Neural crest cell (in vitro differentiated cells): ENCODE measurements around the gene TTLL6. TPM values are rescaled to one million over a fixed set of nuclear protein-coding genes. Genes with fewer than 3 reads are reported as not detected.
"Not testable (repeated sequence)": the region's sequence is repeated elsewhere in the genome, so short reads cannot be mapped to it uniquely, and the experiment has no call there.

ENCODE experiments used
- DNase-seq: peaks from one replicate; pipeline ENCODE4 v3.0.0; 2021; ENCODE audit warnings: low read depth, mixed read lengths, low spot score
- H3K27ac Mint-ChIP-seq: one replicate; pipeline ENCODE4 v1.8.0; 2021; ENCODE audit warnings: mild to moderate bottlenecking, mixed read lengths; ENCODE audit not compliant: unreplicated experiment
- H3K27me3 Mint-ChIP-seq: 2 replicates; pipeline ENCODE4 v1.8.0; 2021; ENCODE audit warnings: low read depth, mild to moderate bottlenecking, mixed read lengths
- H3K36me3 Mint-ChIP-seq: 2 replicates; pipeline ENCODE4 v1.8.0; 2021; ENCODE audit warnings: low read depth, mild to moderate bottlenecking, mixed read lengths
- H3K4me1 Mint-ChIP-seq: 2 replicates; pipeline ENCODE4 v1.8.0; 2021; ENCODE audit warnings: mixed read lengths
- H3K4me3 Mint-ChIP-seq: one replicate; pipeline ENCODE4 v1.8.0; 2021; ENCODE audit warnings: mild to moderate bottlenecking, mixed read lengths
- H3K9me3 Mint-ChIP-seq: 2 replicates; pipeline ENCODE4 v1.8.0; 2021; ENCODE audit warnings: mixed read lengths
- total RNA-seq: library from RNA; stranded (reverse); gene quantifications from 2 replicates; pipeline ENCODE4 v1.2.1, GENCODE V29; 2021
- TF ChIP-seq, protein P1 (sequence below): fragments of 200-600 bp; sonication (generic); conservative IDR thresholded peaks from 2 replicates; pipeline ENCODE4 v1.5.0; 2021; ENCODE audit warnings: antibody characterized with exemption, mild to moderate bottlenecking

The TTLL6 gene
- total RNA-seq, 1 donor from 2014 or later, result 0.65 TPM

DNA sequence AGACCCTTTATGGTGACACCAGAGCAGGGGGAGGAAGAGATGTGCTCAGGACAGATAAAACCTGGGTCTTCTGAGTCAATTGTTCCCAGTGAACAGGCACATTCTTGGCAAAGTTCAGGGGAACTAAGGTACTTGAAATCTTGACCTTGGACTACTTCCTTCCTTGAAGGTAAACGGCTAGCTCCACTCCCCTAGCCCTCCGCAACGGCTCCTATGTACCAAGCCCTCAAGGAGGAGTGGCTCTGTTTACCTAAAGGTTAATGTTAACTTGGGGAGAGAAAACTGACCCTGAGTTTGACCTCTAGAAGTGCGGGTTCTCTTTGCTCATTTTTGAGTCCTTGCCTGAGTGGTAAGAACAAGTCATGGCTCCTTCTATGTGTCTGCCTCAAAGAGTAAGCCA is 7.8 kb downstream of the TTLL6 start:
- Mint-ChIP-seq H3K36me3 (no peaks in the 10 kb centered on the region), H3K27me3 (peaks cover 73% of the 10 kb centered on the region), H3K4me1 (no peaks in the 10 kb centered on the region), H3K9me3 (no peaks in the 10 kb centered on the region), H3K4me3 (no peak overlapping the region), H3K27ac (no peak overlapping the region)
- no peak for DNase-seq
- TF ChIP-seq, protein P1, sequence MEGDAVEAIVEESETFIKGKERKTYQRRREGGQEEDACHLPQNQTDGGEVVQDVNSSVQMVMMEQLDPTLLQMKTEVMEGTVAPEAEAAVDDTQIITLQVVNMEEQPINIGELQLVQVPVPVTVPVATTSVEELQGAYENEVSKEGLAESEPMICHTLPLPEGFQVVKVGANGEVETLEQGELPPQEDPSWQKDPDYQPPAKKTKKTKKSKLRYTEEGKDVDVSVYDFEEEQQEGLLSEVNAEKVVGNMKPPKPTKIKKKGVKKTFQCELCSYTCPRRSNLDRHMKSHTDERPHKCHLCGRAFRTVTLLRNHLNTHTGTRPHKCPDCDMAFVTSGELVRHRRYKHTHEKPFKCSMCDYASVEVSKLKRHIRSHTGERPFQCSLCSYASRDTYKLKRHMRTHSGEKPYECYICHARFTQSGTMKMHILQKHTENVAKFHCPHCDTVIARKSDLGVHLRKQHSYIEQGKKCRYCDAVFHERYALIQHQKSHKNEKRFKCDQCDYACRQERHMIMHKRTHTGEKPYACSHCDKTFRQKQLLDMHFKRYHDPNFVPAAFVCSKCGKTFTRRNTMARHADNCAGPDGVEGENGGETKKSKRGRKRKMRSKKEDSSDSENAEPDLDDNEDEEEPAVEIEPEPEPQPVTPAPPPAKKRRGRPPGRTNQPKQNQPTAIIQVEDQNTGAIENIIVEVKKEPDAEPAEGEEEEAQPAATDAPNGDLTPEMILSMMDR, result no peak

DNA sequence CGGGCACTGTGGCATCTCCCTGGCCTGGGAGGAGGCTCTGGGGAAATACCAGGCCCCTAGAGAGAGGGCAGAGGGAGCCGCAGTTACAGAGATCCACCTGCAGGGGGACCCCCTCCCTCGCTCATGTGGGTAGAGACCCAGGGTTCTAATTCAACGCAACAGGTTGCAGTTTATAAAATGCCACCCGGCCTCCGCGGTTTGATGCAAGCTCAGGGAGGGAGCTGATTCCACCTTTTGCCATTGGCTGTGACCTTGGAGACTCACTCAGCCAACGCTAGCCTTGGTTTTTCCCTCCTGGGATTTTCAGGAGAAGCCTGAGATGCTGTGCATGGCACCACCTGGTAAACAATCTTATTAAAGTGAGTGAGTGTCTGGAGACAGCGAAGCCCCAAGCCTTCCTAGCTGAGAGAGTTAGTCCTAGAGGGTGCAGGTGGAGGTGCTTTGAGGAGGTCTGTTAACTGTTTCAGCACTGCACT is 12.1 kb downstream of the TTLL6 start:
- DNase-seq, result peak; percentile 83
- no peak overlapping the region for H3K27ac Mint-ChIP-seq
- H3K4me3 Mint-ChIP-seq, result no peak overlapping the region
- TF ChIP-seq, protein P1, result peak; percentile 90
- H3K9me3 Mint-ChIP-seq, result no peaks in the 10 kb centered on the region
- no peaks in the 10 kb centered on the region for H3K36me3 Mint-ChIP-seq
- H3K27me3 Mint-ChIP-seq, result peaks cover 63% of the 10 kb centered on the region
- H3K4me1 Mint-ChIP-seq, result no peaks in the 10 kb centered on the region

DNA sequence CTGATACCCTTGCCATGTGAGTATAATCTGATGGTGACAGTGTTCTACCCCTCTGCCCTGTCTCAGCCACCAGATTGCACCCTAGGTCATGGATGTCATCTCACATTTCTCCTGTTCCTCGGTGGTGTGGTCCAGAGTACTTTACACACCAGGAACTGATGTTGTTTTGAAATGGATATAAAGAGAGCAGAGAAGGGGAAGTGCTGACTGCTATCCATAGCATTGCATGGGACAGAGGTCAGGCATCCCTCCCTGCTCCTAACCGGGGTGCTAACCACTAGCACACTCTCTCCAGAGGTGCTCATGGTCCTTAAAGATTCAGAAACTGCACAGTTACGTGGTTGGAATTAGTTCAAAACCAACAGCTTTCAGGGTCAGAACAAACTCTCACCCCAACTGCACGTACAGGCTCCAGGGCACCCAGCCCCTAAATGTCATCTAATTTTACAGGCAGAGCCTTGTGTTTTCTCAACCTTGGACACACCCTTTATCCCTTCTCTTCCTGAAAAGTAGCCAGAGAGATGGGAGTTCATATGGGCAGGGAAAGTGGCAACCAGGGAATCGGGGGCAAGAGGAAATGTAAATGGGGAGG is 16.3 kb downstream of the TTLL6 start:
- no peak overlapping the region for H3K4me3 Mint-ChIP-seq
- DNase-seq, result no peak
- peaks cover 48% of the 10 kb centered on the region for H3K27me3 Mint-ChIP-seq
- H3K4me1 Mint-ChIP-seq, result peaks cover 2% of the 10 kb centered on the region
- no peak overlapping the region for H3K27ac Mint-ChIP-seq
- no peaks in the 10 kb centered on the region for H3K36me3 Mint-ChIP-seq
- TF ChIP-seq, protein P1, result no peak
- H3K9me3 Mint-ChIP-seq, result no peaks in the 10 kb centered on the region

DNA sequence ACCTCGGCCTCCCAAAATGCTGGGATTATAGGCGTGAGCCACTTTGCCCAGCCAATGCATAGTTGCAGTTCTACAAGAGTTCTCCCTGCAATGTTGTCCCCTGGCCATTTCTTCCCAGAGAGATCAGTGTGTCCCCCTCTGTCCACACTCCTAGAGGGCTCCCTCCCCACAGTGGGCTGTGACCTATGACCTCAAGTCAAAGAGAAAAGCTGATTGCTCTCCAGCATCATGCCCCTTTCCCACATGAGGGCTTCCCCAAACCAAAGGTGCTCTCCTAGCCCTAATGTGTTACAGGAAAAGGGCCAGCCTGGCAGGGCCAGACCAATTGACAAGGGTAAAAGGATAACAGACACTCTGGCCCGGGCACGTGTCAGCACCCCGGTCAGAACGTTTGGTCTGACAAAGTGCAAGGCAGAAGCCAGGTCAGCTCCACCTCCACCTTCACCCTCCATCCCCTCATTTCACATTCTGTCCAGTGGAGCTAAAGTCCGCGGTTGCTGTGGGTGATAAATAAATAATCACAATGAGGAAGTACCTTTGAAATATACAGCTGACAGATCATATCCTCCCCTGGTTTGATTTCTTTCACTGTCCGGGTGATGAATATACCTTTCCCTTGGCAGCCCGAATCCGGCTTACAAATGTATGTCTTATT is 17.8 kb downstream of the TTLL6 start:
- TF ChIP-seq, protein P1, result no peak
- Mint-ChIP-seq H3K9me3 (no peaks in the 10 kb centered on the region), H3K27ac (no peak overlapping the region), H3K36me3 (no peaks in the 10 kb centered on the region), H3K27me3 (peaks cover 39% of the 10 kb centered on the region), H3K4me3 (no peak overlapping the region), H3K4me1 (peaks cover 8% of the 10 kb centered on the region)
- no peak for DNase-seq

DNA sequence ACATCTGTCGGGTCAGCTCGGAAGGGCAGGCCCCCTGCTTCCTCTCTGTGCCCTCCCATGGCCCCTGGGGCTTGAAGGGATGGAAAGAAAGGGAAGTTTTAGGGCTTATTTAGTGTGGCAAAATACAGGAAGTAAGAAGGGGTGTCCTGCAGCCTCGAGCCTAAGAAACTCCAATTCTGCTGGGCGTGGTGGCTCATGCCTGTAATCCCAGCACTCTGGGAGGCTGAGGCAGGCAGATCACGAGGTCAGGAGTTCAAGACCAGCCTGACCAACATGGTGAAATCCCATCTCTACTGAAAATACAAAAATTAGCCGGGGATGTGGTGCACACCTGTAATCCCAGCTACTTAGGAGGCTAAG is 20.9 kb downstream of the TTLL6 start:
- not testable (repeated sequence) for H3K4me3 Mint-ChIP-seq, H3K9me3 Mint-ChIP-seq
- H3K27me3 Mint-ChIP-seq, result peaks cover 31% of the 10 kb centered on the region

DNA sequence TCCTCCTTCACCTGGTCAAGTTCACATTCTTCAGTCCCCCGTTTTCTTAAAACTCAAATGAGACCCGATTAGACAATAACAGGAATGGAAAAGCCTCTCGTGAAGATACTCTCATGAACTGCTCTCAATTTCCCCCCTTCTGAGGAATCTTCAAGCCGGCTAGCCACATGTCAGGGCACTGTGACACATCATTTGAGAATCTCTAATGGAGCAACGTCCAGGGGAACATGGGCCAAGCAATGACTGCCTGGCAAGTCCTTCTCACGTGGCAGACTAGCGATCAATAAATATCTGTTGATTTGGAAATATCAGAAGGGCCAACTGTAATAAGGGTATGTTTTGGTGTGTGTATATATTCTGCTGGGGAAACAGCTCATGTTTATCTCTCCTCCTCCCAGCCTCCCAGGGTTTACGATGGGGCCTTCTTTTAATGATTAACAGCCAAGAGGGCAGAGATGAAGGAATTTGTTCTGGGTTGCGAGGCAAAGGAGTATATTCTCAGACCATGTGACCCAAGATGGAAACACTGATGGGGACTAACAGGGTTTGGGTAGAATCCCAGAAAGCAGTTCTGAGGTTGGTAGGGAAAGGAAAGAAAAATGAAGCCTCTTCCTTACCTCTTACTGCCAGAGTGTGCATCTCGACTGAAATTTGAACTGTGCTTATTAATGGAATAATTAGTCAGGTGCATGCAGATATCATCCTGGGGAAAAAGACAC is 21.4 kb downstream of the TTLL6 start:
- H3K27ac Mint-ChIP-seq, result no peak overlapping the region
- H3K4me1 Mint-ChIP-seq, result peaks cover 25% of the 10 kb centered on the region
- no peak for DNase-seq
- H3K9me3 Mint-ChIP-seq, result no peaks in the 10 kb centered on the region
- H3K4me3 Mint-ChIP-seq, result no peak overlapping the region
- no peaks in the 10 kb centered on the region for H3K36me3 Mint-ChIP-seq
- H3K27me3 Mint-ChIP-seq, result peaks cover 29% of the 10 kb centered on the region
- TF ChIP-seq, protein P1, result no peak

More for the DNA sequence above, 20.9 kb downstream of the TTLL6 start:
- H3K36me3 Mint-ChIP-seq, DNase-seq, H3K27ac Mint-ChIP-seq: not testable (repeated sequence)
- H3K4me1 Mint-ChIP-seq, result peaks cover 20% of the 10 kb centered on the region
